ENCODE measurements around the gene HS3ST4.

HS3ST4 gene

GRCh38 chr16:25996052-25996451 lies 304.3 kb downstream of the HS3ST4 start:
- Histone ChIP-seq H3K79me2 (ENCODE audit: control insufficient read depth, insufficient read depth, low read length) (no peaks in the 10 kb centered on the region), H3K4me3 (ENCODE audit: low read length) (no peak overlapping the region), H4K8ac (ENCODE audit: low read depth, low read length) (no peak overlapping the region), H3K27ac (ENCODE audit: low read depth, low read length) (no peak overlapping the region), H3K4me2 (ENCODE audit: low read length) (no peak overlapping the region), H3K4me1 (ENCODE audit: control insufficient read depth, low read depth, low read length) (no peaks in the 10 kb centered on the region), H3K56ac (ENCODE audit: low read length) (no peak overlapping the region), H2BK15ac (replicated peaks; ENCODE audit: low read depth) (no peak overlapping the region), H2BK120ac (ENCODE audit: low read depth, low read length) (no peak overlapping the region), H2BK5ac (ENCODE audit: low read length) (no peak overlapping the region), H3K36me3 (ENCODE audit: control insufficient read depth, insufficient read depth, low read length) (no peaks in the 10 kb centered on the region), H4K5ac (ENCODE audit: low read length) (no peak overlapping the region), H3K4ac (ENCODE audit: low read depth, low read length) (no peak overlapping the region), H3K79me1 (ENCODE audit: low read length) (no peaks in the 10 kb centered on the region), H3K23ac (ENCODE audit: low read length) (no peak overlapping the region), H3K9ac (ENCODE audit: low read length) (no peak overlapping the region), H3K27me3 (ENCODE audit: insufficient read depth, low read length, poor library complexity) (no peaks in the 10 kb centered on the region), H2AK5ac (ENCODE audit: low read length) (no peak overlapping the region), H3K18ac (ENCODE audit: low read length) (no peak overlapping the region)
- DNase-seq = peak; percentile 72
- WGBS (ENCODE audit: extremely low coverage, insufficient coverage, low lambda C conversion rate) = no CpG with 5 or more reads among the region's 2 CpGs

- Histone ChIP-seq H3K9ac (ENCODE audit: low read length) (no peak overlapping the region), H4K8ac (ENCODE audit: low read depth, low read length) (no peak overlapping the region), H2AK5ac (ENCODE audit: low read length) (no peak overlapping the region), H3K4me1 (ENCODE audit: control insufficient read depth, low read depth, low read length) (no peaks in the 10 kb centered on the region), H3K27ac (ENCODE audit: low read depth, low read length) (no peak overlapping the region), H3K4me2 (ENCODE audit: low read length) (no peak overlapping the region), H3K36me3 (ENCODE audit: control insufficient read depth, insufficient read depth, low read length) (no peaks in the 10 kb centered on the region), H3K4ac (ENCODE audit: low read depth, low read length) (no peak overlapping the region), H3K79me2 (ENCODE audit: control insufficient read depth, insufficient read depth, low read length) (no peaks in the 10 kb centered on the region), H3K18ac (ENCODE audit: low read length) (no peak overlapping the region), H3K79me1 (ENCODE audit: low read length) (no peaks in the 10 kb centered on the region), H2BK15ac (replicated peaks; ENCODE audit: low read depth) (no peak overlapping the region), H3K4me3 (ENCODE audit: low read length) (no peak overlapping the region), H3K56ac (ENCODE audit: low read length) (no peak overlapping the region), H4K5ac (ENCODE audit: low read length) (no peak overlapping the region), H3K27me3 (ENCODE audit: insufficient read depth, low read length, poor library complexity) (no peaks in the 10 kb centered on the region), H3K23ac (ENCODE audit: low read length) (no peak overlapping the region), H2BK120ac (ENCODE audit: low read depth, low read length) (no peak overlapping the region), H2BK5ac (ENCODE audit: low read length) (no peak overlapping the region)
- WGBS (ENCODE audit: extremely low coverage, insufficient coverage, low lambda C conversion rate) = no CpG with 5 or more reads among the region's 5 CpGs
- peak; percentile 83 for DNase-seq
These were observed 313.6 kb downstream of the HS3ST4 start for GRCh38 chr16:26005336-26005735.

GRCh38 chr16:26012376-26012775 lies 320.6 kb downstream of the HS3ST4 start:
- Histone ChIP-seq H3K4me2 (ENCODE audit: low read length) (no peak overlapping the region), H2BK5ac (ENCODE audit: low read length) (no peak overlapping the region), H3K18ac (ENCODE audit: low read length) (no peak overlapping the region), H3K4ac (ENCODE audit: low read depth, low read length) (no peak overlapping the region), H2AK5ac (ENCODE audit: low read length) (no peak overlapping the region), H3K79me1 (ENCODE audit: low read length) (no peaks in the 10 kb centered on the region), H2BK15ac (replicated peaks; ENCODE audit: low read depth) (no peak overlapping the region), H3K4me3 (ENCODE audit: low read length) (no peak overlapping the region), H3K27me3 (ENCODE audit: insufficient read depth, low read length, poor library complexity) (no peaks in the 10 kb centered on the region), H3K36me3 (ENCODE audit: control insufficient read depth, insufficient read depth, low read length) (no peaks in the 10 kb centered on the region), H3K9ac (ENCODE audit: low read length) (no peak overlapping the region), H4K5ac (ENCODE audit: low read length) (no peak overlapping the region), H4K8ac (ENCODE audit: low read depth, low read length) (no peak overlapping the region), H2BK120ac (ENCODE audit: low read depth, low read length) (no peak overlapping the region), H3K27ac (ENCODE audit: low read depth, low read length) (no peak overlapping the region), H3K4me1 (ENCODE audit: control insufficient read depth, low read depth, low read length) (no peaks in the 10 kb centered on the region), H3K23ac (ENCODE audit: low read length) (no peak overlapping the region), H3K56ac (ENCODE audit: low read length) (no peak overlapping the region), H3K79me2 (ENCODE audit: control insufficient read depth, insufficient read depth, low read length) (no peaks in the 10 kb centered on the region)
- no CpG with 5 or more reads among the region's 1 CpG for WGBS (ENCODE audit: extremely low coverage, insufficient coverage, low lambda C conversion rate)
- DNase-seq = no peak

GRCh38 chr16:26015776-26016175 lies 324.0 kb downstream of the HS3ST4 start:
- no peak overlapping the region for H2BK120ac ChIP-seq (ENCODE audit: low read depth, low read length)
- H3K18ac ChIP-seq (ENCODE audit: low read length) = no peak overlapping the region
- H3K79me2 ChIP-seq (ENCODE audit: control insufficient read depth, insufficient read depth, low read length) = no peaks in the 10 kb centered on the region
- no peaks in the 10 kb centered on the region for H3K79me1 ChIP-seq (ENCODE audit: low read length)
- no CpG with 5 or more reads among the region's 3 CpGs for WGBS (ENCODE audit: extremely low coverage, insufficient coverage, low lambda C conversion rate)
- H2BK5ac ChIP-seq (ENCODE audit: low read length) = no peak overlapping the region
- no peaks in the 10 kb centered on the region for H3K36me3 ChIP-seq (ENCODE audit: control insufficient read depth, insufficient read depth, low read length)
- H3K27me3 ChIP-seq (ENCODE audit: insufficient read depth, low read length, poor library complexity) = no peaks in the 10 kb centered on the region
- H3K4me2 ChIP-seq (ENCODE audit: low read length) = no peak overlapping the region
- no peak overlapping the region for H3K4me3 ChIP-seq (ENCODE audit: low read length)
- no peak overlapping the region for H3K27ac ChIP-seq (ENCODE audit: low read depth, low read length)
- H3K9ac ChIP-seq (ENCODE audit: low read length) = no peak overlapping the region
- no peak overlapping the region for H3K23ac ChIP-seq (ENCODE audit: low read length)
- no peak for DNase-seq
- no peak overlapping the region for H4K5ac ChIP-seq (ENCODE audit: low read length)
- no peak overlapping the region for H3K56ac ChIP-seq (ENCODE audit: low read length)
- H3K4ac ChIP-seq (ENCODE audit: low read depth, low read length) = no peak overlapping the region
- H4K8ac ChIP-seq (ENCODE audit: low read depth, low read length) = no peak overlapping the region
- H3K4me1 ChIP-seq (ENCODE audit: control insufficient read depth, low read depth, low read length) = no peaks in the 10 kb centered on the region
- no peak overlapping the region for H2BK15ac ChIP-seq (replicated peaks; ENCODE audit: low read depth)
- no peak overlapping the region for H2AK5ac ChIP-seq (ENCODE audit: low read length)

- no peak overlapping the region for H3K4me2 ChIP-seq (ENCODE audit: low read length)
- H3K9ac ChIP-seq (ENCODE audit: low read length) = no peak overlapping the region
- no peaks in the 10 kb centered on the region for H3K79me1 ChIP-seq (ENCODE audit: low read length)
- no peaks in the 10 kb centered on the region for H3K36me3 ChIP-seq (ENCODE audit: control insufficient read depth, insufficient read depth, low read length)
- H4K8ac ChIP-seq (ENCODE audit: low read depth, low read length) = no peak overlapping the region
- no peak overlapping the region for H2BK15ac ChIP-seq (replicated peaks; ENCODE audit: low read depth)
- no peak overlapping the region for H3K23ac ChIP-seq (ENCODE audit: low read length)
- WGBS (ENCODE audit: extremely low coverage, insufficient coverage, low lambda C conversion rate) = no CpG with 5 or more reads among the region's 2 CpGs
- no peak overlapping the region for H4K5ac ChIP-seq (ENCODE audit: low read length)
- no peak overlapping the region for H3K18ac ChIP-seq (ENCODE audit: low read length)
- no peak overlapping the region for H2BK120ac ChIP-seq (ENCODE audit: low read depth, low read length)
- no peaks in the 10 kb centered on the region for H3K79me2 ChIP-seq (ENCODE audit: control insufficient read depth, insufficient read depth, low read length)
- no peak overlapping the region for H3K27ac ChIP-seq (ENCODE audit: low read depth, low read length)
- DNase-seq = no peak
- H3K4ac ChIP-seq (ENCODE audit: low read depth, low read length) = no peak overlapping the region
- H3K4me1 ChIP-seq (ENCODE audit: control insufficient read depth, low read depth, low read length) = no peaks in the 10 kb centered on the region
- no peak overlapping the region for H3K56ac ChIP-seq (ENCODE audit: low read length)
- H3K4me3 ChIP-seq (ENCODE audit: low read length) = no peak overlapping the region
- no peak overlapping the region for H2AK5ac ChIP-seq (ENCODE audit: low read length)
- no peaks in the 10 kb centered on the region for H3K27me3 ChIP-seq (ENCODE audit: insufficient read depth, low read length, poor library complexity)
- H2BK5ac ChIP-seq (ENCODE audit: low read length) = no peak overlapping the region
These were observed 325.2 kb downstream of the HS3ST4 start for GRCh38 chr16:26016989-26017388.

- no peak overlapping the region for H2AK5ac ChIP-seq (ENCODE audit: low read length)
- no CpG with 5 or more reads among the region's 12 CpGs for WGBS (ENCODE audit: extremely low coverage, insufficient coverage, low lambda C conversion rate)
- no peak overlapping the region for H3K23ac ChIP-seq (ENCODE audit: low read length)
- no peak overlapping the region for H2BK5ac ChIP-seq (ENCODE audit: low read length)
- H3K79me1 ChIP-seq (ENCODE audit: low read length) = no peaks in the 10 kb centered on the region
- no peaks in the 10 kb centered on the region for H3K27me3 ChIP-seq (ENCODE audit: insufficient read depth, low read length, poor library complexity)
- H3K4ac ChIP-seq (ENCODE audit: low read depth, low read length) = no peak overlapping the region
- H4K8ac ChIP-seq (ENCODE audit: low read depth, low read length) = no peak overlapping the region
- H3K79me2 ChIP-seq (ENCODE audit: control insufficient read depth, insufficient read depth, low read length) = no peaks in the 10 kb centered on the region
- H3K56ac ChIP-seq (ENCODE audit: low read length) = no peak overlapping the region
- no peak overlapping the region for H4K5ac ChIP-seq (ENCODE audit: low read length)
- no peak overlapping the region for H2BK15ac ChIP-seq (replicated peaks; ENCODE audit: low read depth)
- no peak overlapping the region for H3K4me2 ChIP-seq (ENCODE audit: low read length)
- no peaks in the 10 kb centered on the region for H3K4me1 ChIP-seq (ENCODE audit: control insufficient read depth, low read depth, low read length)
- no peak overlapping the region for H3K18ac ChIP-seq (ENCODE audit: low read length)
- no peaks in the 10 kb centered on the region for H3K36me3 ChIP-seq (ENCODE audit: control insufficient read depth, insufficient read depth, low read length)
- DNase-seq = peak; percentile 12
- H2BK120ac ChIP-seq (ENCODE audit: low read depth, low read length) = no peak overlapping the region
- no peak overlapping the region for H3K27ac ChIP-seq (ENCODE audit: low read depth, low read length)
- H3K9ac ChIP-seq (ENCODE audit: low read length) = no peak overlapping the region
- H3K4me3 ChIP-seq (ENCODE audit: low read length) = no peak overlapping the region
These were observed 327.9 kb downstream of the HS3ST4 start for GRCh38 chr16:26019381-26020242.
